Putamen (tissue), 1 donor: ENCODE measurements around the gene FBXL17.
"Not testable (repeated sequence)": the region's sequence is repeated elsewhere in the genome, so short reads cannot be mapped to it uniquely, and the experiment has no call there.

ENCODE experiments used
- DNase-seq: peaks from one replicate; pipeline ENCODE4 v3.0.0-alpha.2; 2016; ENCODE audit warnings: low spot score

Gene FBXL17

DNA sequence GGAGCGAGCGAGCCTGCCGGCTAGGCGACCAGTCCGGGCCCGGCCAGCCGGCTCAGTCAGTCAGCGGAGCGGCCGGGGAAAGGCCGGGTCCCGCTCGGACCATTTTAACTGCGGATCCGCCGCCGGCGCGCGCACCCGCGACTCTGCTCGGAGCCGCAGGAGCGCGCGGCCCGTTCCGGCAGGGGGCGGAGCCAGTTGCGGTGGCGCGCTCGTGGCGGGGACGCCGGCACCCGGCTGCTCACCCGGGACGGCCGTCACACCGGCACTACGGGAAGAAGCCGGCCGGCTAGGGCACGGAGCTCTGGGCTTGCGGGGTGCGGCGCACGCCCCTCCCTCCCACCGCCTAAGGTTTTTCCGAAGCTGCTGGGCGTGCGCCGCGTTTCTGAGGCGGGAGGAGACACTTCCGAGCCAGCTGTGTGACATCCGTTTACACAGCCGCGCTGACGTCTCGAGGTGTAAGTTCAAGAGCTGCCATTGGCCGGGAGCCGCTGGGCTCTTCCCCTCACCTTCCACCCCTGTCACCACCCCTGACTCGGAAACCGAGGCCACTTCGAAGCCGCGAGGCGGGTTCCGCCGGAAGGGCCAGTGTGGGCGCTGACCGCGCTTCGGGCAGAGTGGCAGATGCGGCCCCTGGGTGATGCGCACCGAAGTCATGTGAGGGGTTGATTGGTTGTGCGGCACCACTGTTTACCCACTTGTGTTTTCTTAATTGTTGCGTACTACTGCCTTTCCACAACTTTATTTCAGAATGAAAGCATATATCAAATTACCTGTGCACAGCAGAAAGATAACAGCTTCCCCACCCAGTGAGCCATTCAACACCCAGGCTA lies at the start of gene FBXL17:
Gene FBXL17, minus strand, starts transcription at position 145 of the 830 bp plus-strand sequence.
- DNase-seq = peak; percentile 87

- no peak for DNase-seq
These were observed 49.2 kb upstream of the FBXL17 start for GRCh38 chr5:108430931-108431608.

GRCh38 chr5:108421713-108422112 lies 39.8 kb upstream of the FBXL17 start:
- no peak for DNase-seq

- no peak for DNase-seq
These were observed 38.9 kb upstream of the FBXL17 start for GRCh38 chr5:108420755-108421154.

GRCh38 chr5:108420158-108420557 lies 38.3 kb upstream of the FBXL17 start:
- DNase-seq = no peak

DNA sequence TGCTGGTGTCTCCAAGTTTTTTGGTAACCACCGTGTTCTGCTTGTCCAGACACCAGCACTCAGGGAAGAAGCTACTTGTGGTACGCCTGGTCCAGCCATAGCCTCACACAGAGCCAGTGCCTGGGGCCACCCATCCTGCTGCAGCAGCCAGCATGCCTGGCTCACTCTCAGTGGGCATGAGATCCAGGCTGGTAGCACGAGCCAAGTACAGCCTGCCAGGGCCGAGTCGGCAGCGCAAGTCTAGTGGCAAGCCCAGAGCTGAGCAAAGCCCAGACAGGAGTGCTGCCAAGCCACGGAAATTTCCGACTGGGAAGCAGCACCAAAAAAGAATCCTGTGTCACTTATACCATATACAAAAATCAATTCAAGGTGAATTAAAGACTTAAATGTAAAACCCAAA lies 36.3 kb upstream of the FBXL17 start:
- DNase-seq = peak; percentile 41

- no peak for DNase-seq
These were observed 35.3 kb upstream of the FBXL17 start for GRCh38 chr5:108417166-108417670.

DNA sequence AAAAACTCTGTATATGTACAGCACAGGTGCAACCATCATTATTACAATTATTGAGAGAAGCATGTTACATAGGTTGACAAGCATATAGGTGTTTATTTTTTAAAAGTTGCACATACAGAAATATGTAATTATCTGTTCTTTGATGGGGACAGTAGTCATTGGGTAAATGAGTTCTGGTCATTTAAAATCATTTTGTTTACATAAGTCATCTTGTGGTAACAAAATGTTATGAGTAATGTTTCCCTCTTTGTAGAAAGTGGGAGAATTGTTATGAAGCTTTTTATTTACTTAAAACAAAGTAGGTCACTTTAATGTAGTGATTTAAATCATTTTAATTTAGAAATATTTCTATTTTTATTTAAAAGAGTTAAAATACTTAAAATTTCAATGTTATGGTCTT lies 33.8 kb upstream of the FBXL17 start:
- no peak for DNase-seq

DNA sequence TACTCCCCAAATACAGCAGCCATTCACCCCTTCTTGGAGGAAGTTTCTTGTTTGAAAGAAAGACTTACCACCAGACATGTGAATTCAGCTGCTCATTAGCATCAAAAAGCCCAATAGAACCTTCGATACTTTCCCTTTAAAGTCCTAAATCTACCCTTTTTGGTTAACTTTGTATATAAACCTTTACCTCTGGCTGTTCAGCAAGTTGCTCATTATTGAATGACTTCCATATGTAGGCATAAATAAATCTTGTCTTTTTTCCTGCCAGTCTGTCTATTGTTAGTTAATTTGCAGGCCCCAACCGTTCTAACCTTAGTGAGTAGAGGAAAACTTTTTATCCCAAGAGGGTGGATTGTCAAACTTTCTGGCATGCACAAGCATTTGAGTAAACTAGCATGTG lies 27.9 kb upstream of the FBXL17 start:
- no peak for DNase-seq

GRCh38 chr5:108405201-108405600 lies 23.3 kb upstream of the FBXL17 start:
- DNase-seq = not testable (repeated sequence)

DNA sequence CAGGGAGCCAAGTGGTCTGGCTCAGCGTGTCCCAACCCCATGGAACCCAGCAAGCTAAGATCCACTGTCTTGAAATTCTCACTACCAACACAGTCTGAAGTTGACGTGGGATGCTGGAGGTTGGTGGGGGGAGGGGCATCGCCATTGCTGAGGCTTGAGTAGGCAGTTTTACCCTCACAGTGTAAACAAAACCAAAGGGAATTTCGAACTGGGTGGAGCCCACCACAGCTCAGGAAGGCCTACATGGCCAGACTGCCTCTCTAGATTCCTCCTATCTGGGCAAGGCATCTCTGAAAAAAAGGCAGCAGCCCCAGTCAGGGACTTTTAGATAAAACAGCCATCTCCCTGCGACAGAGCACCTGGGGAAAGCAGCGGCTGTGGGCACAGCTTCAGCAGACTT lies 17.1 kb upstream of the FBXL17 start:
- no peak for DNase-seq

DNA sequence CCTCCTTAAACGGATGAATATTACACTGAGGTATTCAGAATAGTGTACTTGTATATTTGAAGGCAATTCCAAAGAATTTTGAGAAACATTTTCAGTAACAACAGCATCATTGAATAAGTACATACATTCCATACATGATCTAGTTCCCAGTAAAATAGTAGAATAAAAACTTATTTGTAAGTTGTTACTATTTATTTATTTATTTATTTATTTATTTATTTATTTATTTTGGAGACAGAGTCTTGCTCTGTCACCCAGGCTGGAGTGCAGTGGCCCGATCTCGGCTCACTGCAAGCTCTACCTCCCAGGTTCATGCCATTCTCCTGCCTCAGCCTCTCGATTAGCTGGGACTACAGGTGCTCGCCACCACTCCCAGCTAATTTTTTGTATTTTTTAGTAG lies 14.9 kb upstream of the FBXL17 start:
- not testable (repeated sequence) for DNase-seq

DNA sequence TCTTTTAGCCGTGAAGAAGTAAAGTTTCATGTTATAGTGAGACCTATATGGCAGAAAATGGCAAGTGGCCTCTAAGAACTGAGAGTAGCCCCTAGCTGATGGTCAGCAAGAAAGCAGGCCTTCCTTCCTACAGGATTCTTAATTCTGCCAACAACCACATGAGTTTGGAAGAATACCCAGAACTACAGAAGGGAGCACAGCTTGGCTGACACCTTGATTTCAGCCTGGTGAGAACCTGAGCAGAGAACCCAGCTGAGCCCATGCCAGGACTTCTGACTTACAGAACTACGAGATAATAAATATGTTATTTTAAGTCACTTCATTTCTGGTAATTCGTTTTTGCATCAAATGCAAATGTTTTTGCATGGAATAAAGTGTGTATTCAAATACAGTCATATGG lies 5.9 kb upstream of the FBXL17 start:
- no peak for DNase-seq

- no peak for DNase-seq
These were observed 4.6 kb upstream of the FBXL17 start for GRCh38 chr5:108386345-108387061.

DNA sequence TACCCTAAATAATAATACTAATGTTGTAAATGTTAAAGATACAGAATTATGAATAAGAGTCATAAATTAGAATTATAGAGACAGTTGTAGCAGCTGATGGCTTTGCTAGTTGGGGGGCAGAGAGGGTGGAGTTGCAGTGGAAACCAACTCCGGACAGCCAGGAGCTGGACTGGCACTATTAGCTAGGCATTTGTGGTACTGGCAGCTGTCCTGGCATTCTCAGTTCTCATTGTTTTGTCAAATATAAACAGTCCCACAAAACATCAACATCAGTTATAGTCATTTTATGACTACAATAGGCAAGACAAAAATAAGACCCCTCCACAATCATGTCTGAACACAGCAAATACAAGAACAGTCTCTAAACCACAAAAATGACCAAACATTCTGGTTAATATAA lies 2.8 kb upstream of the FBXL17 start:
- DNase-seq = no peak

DNA sequence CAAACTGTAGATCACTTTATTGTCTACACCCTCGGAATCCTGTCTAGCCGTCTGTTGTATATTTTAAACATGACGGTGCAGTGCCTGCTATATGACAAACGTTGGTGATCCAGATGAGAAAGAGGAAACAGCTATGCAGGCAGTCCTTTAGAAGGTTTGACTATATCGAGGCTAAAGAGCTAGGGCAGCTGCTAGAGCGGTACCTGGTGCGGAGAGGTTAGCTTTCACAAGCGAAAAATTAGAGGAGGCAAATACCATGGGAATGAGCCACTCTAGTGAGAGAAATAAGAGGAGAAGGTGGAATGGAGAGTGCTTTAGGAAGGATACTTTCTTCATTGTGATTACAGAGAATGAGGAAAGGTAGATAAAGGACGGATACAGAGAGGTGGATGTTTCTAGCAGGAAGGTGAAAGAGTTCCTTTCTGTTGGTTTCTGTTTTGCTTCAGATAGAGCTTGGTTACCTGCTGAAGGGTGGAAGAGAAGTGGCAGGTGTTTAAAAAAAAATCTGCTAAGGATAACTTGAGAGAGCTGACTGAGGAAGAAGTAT lies 959 bp upstream of the FBXL17 start:
- no peak for DNase-seq

GRCh38 chr5:108381350-108381953 lies 446 bp downstream of the FBXL17 start:
- DNase-seq = peak; percentile 75

- DNase-seq = peak; percentile 49
These were observed 1.2 kb downstream of the FBXL17 start for GRCh38 chr5:108380531-108381349.

GRCh38 chr5:108379722-108380530 lies 2.0 kb downstream of the FBXL17 start:
- no peak for DNase-seq

DNA sequence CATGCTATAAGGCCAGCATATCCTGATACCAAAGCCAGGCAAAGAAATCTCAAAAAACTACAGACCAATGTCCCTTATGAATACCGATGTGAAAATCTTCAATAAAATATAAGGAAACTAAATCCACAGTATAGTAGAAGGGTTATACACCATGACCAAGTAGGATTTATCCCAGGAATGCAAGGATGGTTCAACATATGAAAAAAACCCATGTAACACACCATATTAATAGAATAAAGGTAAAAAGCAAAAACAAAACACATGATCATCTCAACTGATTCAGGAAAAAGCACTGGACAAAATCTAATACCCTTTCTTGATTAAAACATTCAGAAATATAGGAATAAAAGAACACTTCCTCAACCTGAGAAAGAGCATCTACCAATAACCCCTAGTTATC lies 6.1 kb downstream of the FBXL17 start:
- no peak for DNase-seq
